A549 (cell line): ENCODE results near the gene THAP4. TPM values are rescaled to one million over a fixed set of nuclear protein-coding genes. Genes with fewer than 3 reads are reported as not detected.

Experiments
- ATAC-seq, 2 experiments: fragments of 200-7000 bp in 1 of 2; fragments of >200 bp in 1 of 2; cut with Nextera tagmentation in 1 of 2; cut with Tn5 transposase in 1 of 2; 3 replicates each; pipeline versions ENCODE4 v1.8.0 to v1.9.1; 2018 to 2020; ENCODE audit warnings: mild to moderate bottlenecking in 1 of 2, moderate library complexity in 1 of 2
- CTCF ChIA-PET: fragments of 300-600 bp; sonication (Branson Sonifier 250); formaldehyde crosslinking; extraction: SDS; loops from one replicate; lab custom pipeline; 2021; ENCODE audit warnings: antibody characterized with exemption, inconsistent platforms; lab: Yijun Ruan, JAX
- POLR2A ChIA-PET: fragments of 350-600 bp; formaldehyde crosslinking; extraction: SDS; loops from one replicate; lab custom pipeline; 2021; ENCODE audit warnings: antibody characterized with exemption, inconsistent platforms; lab: Yijun Ruan, JAX
- DNase-seq, 2 experiments: peaks; one replicate each; pipeline versions ENCODE4 v3.0.0 to v3.0.0-alpha.2; 2011 to 2016; ENCODE audit warnings: low read depth in 1 of 2, low spot score in 1 of 2
- FAIRE-seq: peaks from 2 replicates; lab custom pipeline; 2011; peaks lifted over from hg19 to GRCh38; lab: Jason Lieb, UNC
- H3K27ac ChIP-seq, 2 experiments: fragments of >200 bp; sonication (Bioruptor Twin); formaldehyde crosslinking; 3 replicates each; pipeline ENCODE4 v1.5.1; 2016 to 2017
- H3K4me1 ChIP-seq: fragments of >200 bp; sonication (Bioruptor Twin); formaldehyde crosslinking; 3 replicates; pipeline ENCODE4 v1.6.1; 2016
- H3K4me2 ChIP-seq: fragments of >200 bp; sonication (Bioruptor Twin); formaldehyde crosslinking; 3 replicates; pipeline ENCODE4 v1.6.1; 2016
- H3K4me3 ChIP-seq: fragments of >200 bp; sonication (Bioruptor Twin); formaldehyde crosslinking; 3 replicates; pipeline ENCODE4 v1.5.1; 2016
- H3K9me3 ChIP-seq: fragments of >200 bp; sonication (Bioruptor Twin); formaldehyde crosslinking; 3 replicates; pipeline ENCODE4 v1.6.1; 2016
- BHLHE40 ChIP-seq: IDR thresholded peaks from 2 replicates; pipeline ENCODE4 v1.6.1; 2012; ENCODE audit warnings: low read depth, low read length, inconsistent platforms
- CBX8 ChIP-seq: fragments of 200-600 bp; sonication (generic); IDR thresholded peaks from 2 replicates; pipeline ENCODE4 v1.6.1; 2016
- CHD2 ChIP-seq: fragments of 150-350 bp; IDR thresholded peaks from 2 replicates; pipeline ENCODE4 v1.6.1; 2014; ENCODE audit warnings: low read length; ENCODE audit not compliant: partially characterized antibody
- ESRRA ChIP-seq: fragments of 150-350 bp; IDR thresholded peaks from 2 replicates; pipeline ENCODE4 v1.6.1; 2014; ENCODE audit warnings: mild to moderate bottlenecking, low read length, borderline replicate concordance
- FOSL2 ChIP-seq, 2 experiments: fragments of 450-650 bp in 1 of 2; fragments of >200 bp in 1 of 2; sonication (Bioruptor Twin) in 1 of 2; formaldehyde crosslinking; IDR thresholded peaks; 2 replicates each; pipeline versions ENCODE4 v1.5.0 to v1.6.1; 2016 to 2020; ENCODE audit warnings: mild to moderate bottlenecking in 1 of 2, moderate library complexity in 1 of 2
- FOXS1 ChIP-seq: fragments of 250-450 bp; sonication (Bioruptor Pico); IDR thresholded peaks from 2 replicates; pipeline ENCODE4 v1.5.0; 2020; ENCODE audit warnings: mild to moderate bottlenecking, moderate library complexity
- GATA3 ChIP-seq: IDR thresholded peaks from 2 replicates; pipeline ENCODE4 v1.6.1; 2012; ENCODE audit warnings: borderline replicate concordance
- HEYL ChIP-seq: fragments of 250-450 bp; sonication (Bioruptor Pico); IDR thresholded peaks from 2 replicates; pipeline ENCODE4 v1.8.0; 2021; ENCODE audit warnings: mild to moderate bottlenecking, moderate library complexity
- HMGXB4 ChIP-seq: fragments of 250-450 bp; sonication (Bioruptor Pico); IDR thresholded peaks from 2 replicates; pipeline ENCODE4 v1.5.0; 2021; ENCODE audit warnings: mild to moderate bottlenecking, moderate library complexity, borderline replicate concordance
- HOXB13 ChIP-seq: fragments of 250-450 bp; sonication (Bioruptor Pico); IDR thresholded peaks from 2 replicates; pipeline ENCODE4 v1.5.0; 2020; ENCODE audit warnings: low read depth, mild to moderate bottlenecking, moderate library complexity
- HOXB5 ChIP-seq: fragments of 250-450 bp; sonication (Bioruptor Pico); IDR thresholded peaks from 2 replicates; pipeline ENCODE4 v1.5.0; 2020; ENCODE audit warnings: mild to moderate bottlenecking, moderate library complexity
- KDM1A ChIP-seq: fragments of 200-600 bp; sonication (generic); IDR thresholded peaks from 2 replicates; pipeline ENCODE4 v1.6.1; 2016; ENCODE audit warnings: low read depth, mild to moderate bottlenecking
- MAZ ChIP-seq: fragments of 150-350 bp; IDR thresholded peaks from 2 replicates; pipeline ENCODE4 v1.6.1; 2014; ENCODE audit warnings: antibody characterized with exemption, low read depth, low read length, borderline replicate concordance
- MYC ChIP-seq: IDR thresholded peaks from 2 replicates; pipeline ENCODE4 v1.6.1; 2012; ENCODE audit warnings: mild to moderate bottlenecking, inconsistent platforms, low read length, improper control_type of control experiment, borderline replicate concordance
- NFE2L2 ChIP-seq: fragments of 150-350 bp; conservative IDR thresholded peaks from 2 replicates; pipeline ENCODE4 v1.6.1; 2014; ENCODE audit warnings: low read length
- NR3C1 ChIP-seq: fragments of >200 bp; sonication (Bioruptor Twin); formaldehyde crosslinking; IDR thresholded peaks from 3 replicates; pipeline ENCODE4 v1.6.1; 2017
- PHF8 ChIP-seq: fragments of 200-600 bp; sonication (generic); IDR thresholded peaks from 2 replicates; pipeline ENCODE4 v1.6.1; 2016; ENCODE audit warnings: low read depth, mild to moderate bottlenecking, antibody characterized with exemption, moderate library complexity, borderline replicate concordance
- RAD21 ChIP-seq, 2 experiments: fragments of >200 bp in 1 of 2; sonication (Bioruptor Twin) in 1 of 2; formaldehyde crosslinking in 1 of 2; IDR thresholded peaks in 1 of 2; conservative IDR thresholded peaks in 1 of 2; 2 replicates in 1 of 2; 3 replicates in 1 of 2; pipeline ENCODE4 v1.6.1; 2012 to 2018; ENCODE audit warnings: inconsistent platforms in 1 of 2
- RCOR1 ChIP-seq: fragments of 150-350 bp; IDR thresholded peaks from 2 replicates; pipeline ENCODE4 v1.6.1; 2014; ENCODE audit warnings: antibody characterized with exemption, low read length, low read depth
- REST ChIP-seq: fragments of 200-600 bp; sonication (generic); IDR thresholded peaks from 2 replicates; pipeline ENCODE4 v1.6.1; 2016; ENCODE audit warnings: antibody characterized with exemption, mild to moderate bottlenecking, moderate library complexity
- SMC3 ChIP-seq: fragments of >200 bp; sonication (Bioruptor Twin); formaldehyde crosslinking; IDR thresholded peaks from 3 replicates; pipeline ENCODE4 v1.6.1; 2018; ENCODE audit warnings: inconsistent platforms
- ZC3H11A ChIP-seq: fragments of 450-650 bp; IDR thresholded peaks from 2 replicates; pipeline ENCODE4 v1.6.1; 2014; ENCODE audit warnings: antibody characterized with exemption, mild to moderate bottlenecking
- ZFP36 ChIP-seq: fragments of 450-650 bp; IDR thresholded peaks from 2 replicates; pipeline ENCODE4 v1.6.1; 2014; ENCODE audit warnings: borderline replicate concordance; ENCODE audit not compliant: partially characterized antibody
- ZNF302 ChIP-seq: fragments of 250-450 bp; sonication (Bioruptor Pico); IDR thresholded peaks from 2 replicates; pipeline ENCODE4 v1.9.0; 2021; ENCODE audit warnings: inconsistent platforms, mild to moderate bottlenecking, moderate library complexity
- WGBS: methylation state at CpG from one replicate; pipeline ENCODE4 v1.1.6; 2017; ENCODE audit errors: missing lambda C conversion rate; 5-methylcytosine and 5-hydroxymethylcytosine counted together
- polyA plus RNA-seq, 4 experiments: library from polyadenylated mRNA; depleted of rRNA in 3 of 4; stranded (reverse); fragments of >200 nt; fragmentation: RNase III in 1 of 4; extraction: RNeasy Plus Mini Kit Qiagen cat#74134 plus additional on column Dnase treatment in 1 of 4; gene quantifications; 2 replicates in 3 of 4; 3 replicates in 1 of 4; pipeline ENCODE4 v1.2.3, GENCODE V29; 2011 to 2017
- TF ChIP-seq, protein P1 (sequence below): fragments of >200 bp; sonication (Bioruptor Twin); formaldehyde crosslinking; IDR thresholded peaks from 3 replicates; pipeline ENCODE4 v1.5.1; 2016

The THAP4 gene
- polyA plus RNA-seq, 2 of the 4 experiments (the other 2 are of a cell fraction): 36.1 to 51.0 TPM

GRCh38 chr2:241653210-241653750 is 16.3 kb upstream of the THAP4 start:
- no peak for ATAC-seq
- Histone ChIP-seq H3K9me3 (no peaks in the 10 kb centered on the region), H3K27ac (no peak overlapping the region), H3K4me2 (no peak overlapping the region), H3K4me3 (no peak overlapping the region), H3K4me1 (no peaks in the 10 kb centered on the region)
- no peak for FAIRE-seq
- TF ChIP-seq RAD21 (conservative IDR thresholded peaks at IDR 0.05 in 1 of 2, IDR thresholded peaks at IDR 0.05 in 1 of 2): no peak
- TF ChIP-seq RCOR1: no peak
- no peak for TF ChIP-seq HMGXB4
- no peak for TF ChIP-seq CHD2
- no peak for TF ChIP-seq ZNF302
- TF ChIP-seq PHF8: no peak
- no peak for TF ChIP-seq REST
- no peak for TF ChIP-seq NFE2L2
- no peak for TF ChIP-seq ZFP36
- TF ChIP-seq FOSL2 (IDR thresholded peaks at IDR 0.05): no peak
- no peak for TF ChIP-seq FOSL2 (CRISPR knock-in tag; IDR thresholded peaks at IDR 0.05)
- no peak for TF ChIP-seq HOXB5 (CRISPR knock-in tag)
- no peak for TF ChIP-seq KDM1A
- no peak for TF ChIP-seq MYC
- TF ChIP-seq ESRRA: no peak
- CTCF ChIA-PET: no interaction called here
- POLR2A ChIA-PET: no interaction called here
- DNase-seq: no peak
- 95% methylated on average over 13 of the region's 13 CpGs for WGBS

GRCh38 chr2:241652722-241653121 is 15.8 kb upstream of the THAP4 start:
- POLR2A ChIA-PET: no interaction called here
- Histone ChIP-seq H3K4me1 (no peaks in the 10 kb centered on the region), H3K9me3 (no peaks in the 10 kb centered on the region), H3K4me3 (no peak overlapping the region), H3K4me2 (no peak overlapping the region), H3K27ac (no peak overlapping the region)
- FAIRE-seq: no peak
- 91% methylated on average over 9 of the region's 9 CpGs for WGBS
- TF ChIP-seq NR3C1 (no peak), HOXB13 (CRISPR knock-in tag) (no peak), HEYL (CRISPR knock-in tag) (no peak), GATA3 (no peak), PHF8 (no peak), MAZ (no peak), SMC3 (no peak), CBX8 (no peak), ZC3H11A (no peak), ESRRA (no peak), ZNF302 (no peak), BHLHE40 (no peak), MYC (no peak), FOXS1 (CRISPR knock-in tag) (no peak)
- TF ChIP-seq, protein P1, sequence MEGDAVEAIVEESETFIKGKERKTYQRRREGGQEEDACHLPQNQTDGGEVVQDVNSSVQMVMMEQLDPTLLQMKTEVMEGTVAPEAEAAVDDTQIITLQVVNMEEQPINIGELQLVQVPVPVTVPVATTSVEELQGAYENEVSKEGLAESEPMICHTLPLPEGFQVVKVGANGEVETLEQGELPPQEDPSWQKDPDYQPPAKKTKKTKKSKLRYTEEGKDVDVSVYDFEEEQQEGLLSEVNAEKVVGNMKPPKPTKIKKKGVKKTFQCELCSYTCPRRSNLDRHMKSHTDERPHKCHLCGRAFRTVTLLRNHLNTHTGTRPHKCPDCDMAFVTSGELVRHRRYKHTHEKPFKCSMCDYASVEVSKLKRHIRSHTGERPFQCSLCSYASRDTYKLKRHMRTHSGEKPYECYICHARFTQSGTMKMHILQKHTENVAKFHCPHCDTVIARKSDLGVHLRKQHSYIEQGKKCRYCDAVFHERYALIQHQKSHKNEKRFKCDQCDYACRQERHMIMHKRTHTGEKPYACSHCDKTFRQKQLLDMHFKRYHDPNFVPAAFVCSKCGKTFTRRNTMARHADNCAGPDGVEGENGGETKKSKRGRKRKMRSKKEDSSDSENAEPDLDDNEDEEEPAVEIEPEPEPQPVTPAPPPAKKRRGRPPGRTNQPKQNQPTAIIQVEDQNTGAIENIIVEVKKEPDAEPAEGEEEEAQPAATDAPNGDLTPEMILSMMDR: no peak
- CTCF ChIA-PET: interaction anchor here (0.7 kb wide), 1 partner anchor 438 kb away, joined by 3 read pairs; no protein-coding TSS in a partner anchor
- ATAC-seq: no peak
- DNase-seq: no peak
